Nephron (organoid): ENCODE data around the gene RAB11FIP3.
A peak's percentile ranks its signal among the peaks of the same experiment; 100 is the strongest.

Experiments used
- H3K27ac Mint-ChIP-seq, 3 experiments: 2 replicates each; pipeline ENCODE4 v1.8.0; 2020; ENCODE audit warnings: mixed read lengths in 3 of 3, mild to moderate bottlenecking in 2 of 3, moderate library complexity in 1 of 3
- H3K27me3 Mint-ChIP-seq: 2 replicates; pipeline ENCODE4 v1.8.0; 2021; ENCODE audit warnings: low read depth, mild to moderate bottlenecking, moderate library complexity, mixed read lengths
- H3K36me3 Mint-ChIP-seq: 2 replicates; pipeline ENCODE4 v1.8.0; 2020; ENCODE audit warnings: low read depth, mixed read lengths
- H3K4me1 Mint-ChIP-seq: 2 replicates; pipeline ENCODE4 v1.8.0; 2020; ENCODE audit warnings: mixed read lengths
- H3K4me3 Mint-ChIP-seq, 3 experiments: 2 replicates each; pipeline ENCODE4 v1.8.0; 2020; ENCODE audit warnings: mild to moderate bottlenecking in 3 of 3, mixed read lengths in 3 of 3, moderate library complexity in 2 of 3
- H3K9me3 Mint-ChIP-seq: 2 replicates; pipeline ENCODE4 v1.8.0; 2020; ENCODE audit warnings: mixed read lengths
- TF ChIP-seq, protein P1 (sequence below), 3 experiments: fragments of 200-600 bp; sonication (generic); IDR thresholded peaks; one replicate each; pipeline ENCODE4 v1.5.0; 2021; ENCODE audit warnings: antibody characterized with exemption in 3 of 3; ENCODE audit not compliant: unreplicated experiment in 3 of 3

The RAB11FIP3 gene

DNA sequence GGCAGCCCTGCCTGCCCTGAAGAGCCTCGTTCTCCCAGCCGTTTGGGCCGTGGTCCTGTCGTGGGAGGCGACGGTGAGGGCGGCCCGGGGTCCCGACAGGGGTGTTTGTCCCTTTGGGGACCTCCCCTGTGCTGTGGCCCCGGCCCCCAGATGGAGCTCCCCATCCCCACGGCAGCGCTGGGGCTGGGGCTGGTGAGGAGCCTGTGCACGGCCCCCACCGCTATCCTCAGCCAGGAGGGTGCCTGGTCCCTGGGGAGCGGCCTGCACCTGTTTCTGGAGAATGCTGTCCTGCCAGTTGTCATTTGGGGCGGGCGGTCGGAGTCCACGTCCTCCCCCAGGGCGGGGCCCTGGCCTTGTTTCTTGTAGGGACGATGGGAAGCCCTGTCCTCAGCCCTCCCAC, 108.7 kb downstream of the RAB11FIP3 start:
- TF ChIP-seq, protein P1, sequence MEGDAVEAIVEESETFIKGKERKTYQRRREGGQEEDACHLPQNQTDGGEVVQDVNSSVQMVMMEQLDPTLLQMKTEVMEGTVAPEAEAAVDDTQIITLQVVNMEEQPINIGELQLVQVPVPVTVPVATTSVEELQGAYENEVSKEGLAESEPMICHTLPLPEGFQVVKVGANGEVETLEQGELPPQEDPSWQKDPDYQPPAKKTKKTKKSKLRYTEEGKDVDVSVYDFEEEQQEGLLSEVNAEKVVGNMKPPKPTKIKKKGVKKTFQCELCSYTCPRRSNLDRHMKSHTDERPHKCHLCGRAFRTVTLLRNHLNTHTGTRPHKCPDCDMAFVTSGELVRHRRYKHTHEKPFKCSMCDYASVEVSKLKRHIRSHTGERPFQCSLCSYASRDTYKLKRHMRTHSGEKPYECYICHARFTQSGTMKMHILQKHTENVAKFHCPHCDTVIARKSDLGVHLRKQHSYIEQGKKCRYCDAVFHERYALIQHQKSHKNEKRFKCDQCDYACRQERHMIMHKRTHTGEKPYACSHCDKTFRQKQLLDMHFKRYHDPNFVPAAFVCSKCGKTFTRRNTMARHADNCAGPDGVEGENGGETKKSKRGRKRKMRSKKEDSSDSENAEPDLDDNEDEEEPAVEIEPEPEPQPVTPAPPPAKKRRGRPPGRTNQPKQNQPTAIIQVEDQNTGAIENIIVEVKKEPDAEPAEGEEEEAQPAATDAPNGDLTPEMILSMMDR (IDR thresholded peaks at IDR 0.05; ENCODE audit: unreplicated experiment in 3 of 3) = no peak
- Mint-ChIP-seq H3K4me1 (peaks cover 10% of the 10 kb centered on the region), H3K27me3 (no peaks in the 10 kb centered on the region), H3K9me3 (no peaks in the 10 kb centered on the region), H3K27ac (no peak overlapping the region), H3K4me3 (peak overlapping the region in 1 of 3 experiments; percentile 5), H3K36me3 (peaks cover 3% of the 10 kb centered on the region)

DNA sequence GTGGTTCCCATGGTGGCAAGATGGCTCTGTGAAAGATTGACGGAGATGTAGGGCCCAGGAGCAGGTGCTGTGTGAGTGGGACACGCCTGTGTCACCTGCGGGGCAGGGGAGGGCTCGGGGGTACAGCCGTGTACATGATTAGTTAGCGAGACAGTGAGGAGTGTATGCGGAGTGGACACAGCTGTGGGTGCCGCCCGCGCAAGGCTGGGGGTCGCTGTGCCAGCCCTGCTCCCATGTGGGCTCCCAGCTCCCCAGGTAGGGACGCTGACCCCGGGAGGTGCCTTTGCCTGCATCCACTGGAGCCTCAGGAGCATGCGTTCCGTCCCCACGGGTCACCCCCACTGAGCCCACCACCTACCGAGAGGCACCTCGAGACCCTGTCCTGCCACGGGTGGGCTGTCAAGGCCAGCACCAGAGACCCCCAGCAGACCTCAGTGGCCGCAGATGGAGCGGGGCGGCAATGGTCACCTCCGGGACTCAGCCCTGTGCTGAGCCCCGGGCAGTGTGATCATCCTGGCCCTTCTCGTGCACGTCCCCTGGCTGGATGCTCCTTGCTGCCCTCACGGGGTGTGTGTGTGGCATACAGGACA, 109.5 kb downstream of the RAB11FIP3 start:
- H3K27ac Mint-ChIP-seq = no peak overlapping the region
- H3K36me3 Mint-ChIP-seq = peaks cover 3% of the 10 kb centered on the region
- TF ChIP-seq, protein P1 (IDR thresholded peaks at IDR 0.05; ENCODE audit: unreplicated experiment in 3 of 3) = no peak
- H3K27me3 Mint-ChIP-seq = no peaks in the 10 kb centered on the region
- peaks cover 6% of the 10 kb centered on the region for H3K4me1 Mint-ChIP-seq
- H3K9me3 Mint-ChIP-seq = no peaks in the 10 kb centered on the region
- H3K4me3 Mint-ChIP-seq = no peak overlapping the region

DNA sequence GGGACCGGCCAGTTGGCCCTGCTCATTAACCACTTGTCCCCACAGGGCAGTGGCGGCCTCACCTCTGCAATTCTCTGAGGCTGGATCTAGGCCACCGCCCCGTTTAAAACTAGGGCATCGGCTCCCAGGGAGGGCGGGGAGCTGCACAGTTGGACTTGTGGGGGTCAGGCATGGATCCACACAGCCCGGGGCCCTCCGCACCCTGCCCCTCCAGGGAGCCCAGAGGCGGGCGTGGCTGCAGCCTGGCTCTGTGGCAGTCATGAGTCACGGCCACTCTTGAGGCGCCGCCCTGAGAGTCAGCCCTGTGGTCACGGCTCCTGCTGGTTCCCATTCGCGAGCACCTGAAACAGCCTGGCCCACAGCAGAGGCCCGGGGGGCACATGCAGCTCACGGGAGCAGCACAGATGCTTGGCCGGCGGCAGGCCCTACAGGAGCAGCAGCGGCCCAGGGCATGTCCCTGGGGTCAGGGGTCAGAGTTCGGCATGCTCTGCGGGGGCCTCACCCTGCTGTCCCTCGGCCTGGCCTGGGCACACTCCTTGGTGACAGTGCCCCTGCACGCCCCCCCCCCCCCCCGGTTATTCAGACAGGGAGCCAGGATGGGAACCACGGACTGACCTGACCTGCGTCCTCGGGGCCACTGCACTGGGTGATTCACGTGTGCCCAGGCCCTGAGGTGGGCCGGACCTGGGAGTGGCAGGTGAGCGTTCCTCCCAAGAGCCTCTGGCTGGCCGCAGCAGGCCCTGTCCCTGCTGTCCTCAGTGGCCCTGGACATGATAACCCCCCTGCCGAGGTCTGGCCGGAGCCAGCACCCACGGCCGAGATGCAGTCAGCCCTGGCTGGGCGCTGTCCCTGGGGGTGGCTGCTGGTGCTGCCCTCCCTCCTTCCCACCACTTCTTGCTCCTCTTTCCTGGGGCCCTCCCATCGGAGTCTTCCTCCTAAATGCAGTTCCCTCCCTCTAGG, 110.3 kb downstream of the RAB11FIP3 start:
- H3K27ac Mint-ChIP-seq = no peak overlapping the region
- peaks cover 3% of the 10 kb centered on the region for H3K36me3 Mint-ChIP-seq
- TF ChIP-seq, protein P1 (IDR thresholded peaks at IDR 0.05; ENCODE audit: unreplicated experiment in 3 of 3) = no peak
- H3K4me3 Mint-ChIP-seq = no peak overlapping the region
- no peaks in the 10 kb centered on the region for H3K27me3 Mint-ChIP-seq
- no peaks in the 10 kb centered on the region for H3K9me3 Mint-ChIP-seq
- no peaks in the 10 kb centered on the region for H3K4me1 Mint-ChIP-seq

DNA sequence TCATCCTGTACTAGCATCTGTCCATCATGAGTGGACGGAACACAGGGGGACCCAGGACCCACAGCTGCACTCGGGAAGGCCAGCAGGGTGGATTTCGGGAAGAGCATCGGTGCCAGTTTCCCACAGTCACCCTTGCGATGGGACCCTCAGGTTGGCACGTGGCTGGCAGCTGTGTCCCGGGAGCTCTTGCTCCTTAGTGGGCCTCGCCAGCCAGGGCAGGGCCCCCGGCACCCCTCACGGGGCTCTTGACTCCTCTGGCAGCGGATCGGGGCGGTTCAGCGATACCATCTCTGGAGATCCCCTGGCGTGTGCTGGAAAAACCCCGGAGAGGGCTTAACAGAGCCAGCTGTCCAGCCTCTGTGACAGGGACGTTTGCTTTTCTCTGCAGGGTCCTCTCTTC, 111.3 kb downstream of the RAB11FIP3 start:
- TF ChIP-seq, protein P1 (IDR thresholded peaks at IDR 0.05; ENCODE audit: unreplicated experiment in 3 of 3) = no peak
- Mint-ChIP-seq H3K9me3 (no peaks in the 10 kb centered on the region), H3K27ac (no peak overlapping the region), H3K4me3 (no peak overlapping the region), H3K4me1 (no peaks in the 10 kb centered on the region), H3K27me3 (no peaks in the 10 kb centered on the region), H3K36me3 (peaks cover 3% of the 10 kb centered on the region)

DNA sequence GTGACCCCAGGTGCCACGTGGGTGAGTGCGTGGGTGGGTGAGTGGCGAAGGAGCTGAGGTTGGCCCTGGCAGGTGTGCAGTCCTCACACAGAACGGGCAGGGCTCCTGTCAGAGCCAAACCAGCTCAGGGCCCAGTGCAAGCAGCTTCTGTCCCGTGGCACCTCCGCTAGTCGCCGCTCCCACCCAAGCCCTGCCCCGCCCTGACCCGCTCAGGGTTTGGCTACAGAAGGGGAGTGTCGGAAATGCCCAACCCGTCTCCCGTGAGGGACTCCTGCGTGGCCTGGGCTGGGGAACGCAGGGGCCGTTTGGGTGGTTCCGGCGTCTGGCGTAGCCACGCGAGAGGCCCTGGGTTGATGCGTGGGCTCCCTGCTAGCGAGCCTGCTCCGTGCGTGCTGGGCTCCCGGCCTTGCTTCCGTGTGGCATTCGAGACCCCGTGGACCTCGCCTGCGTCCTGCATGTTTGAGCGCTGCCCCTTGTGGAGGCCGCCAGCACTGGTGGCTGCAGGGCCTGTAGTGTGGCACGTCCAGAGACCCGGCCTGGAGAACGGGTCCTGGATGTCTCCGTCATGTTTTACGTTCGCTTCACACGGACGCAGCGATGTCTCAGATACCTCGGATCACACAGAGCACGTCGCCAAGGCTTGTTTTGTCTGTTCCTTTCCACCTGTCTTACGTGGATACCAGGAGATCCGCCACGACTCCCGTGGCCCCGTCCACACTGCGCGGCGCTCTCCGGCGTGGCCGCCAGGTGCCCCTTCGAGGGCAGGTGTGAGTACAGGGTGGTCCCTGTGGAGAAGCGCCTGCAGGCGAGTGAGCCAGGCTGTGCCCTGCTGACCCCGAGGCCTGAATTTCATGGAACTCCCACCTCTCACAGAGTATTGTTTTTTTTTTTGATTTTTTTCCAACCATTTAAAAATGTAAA, 112.2 kb downstream of the RAB11FIP3 start:
- no peak overlapping the region for H3K4me3 Mint-ChIP-seq
- H3K36me3 Mint-ChIP-seq = peaks cover 3% of the 10 kb centered on the region
- H3K9me3 Mint-ChIP-seq = no peaks in the 10 kb centered on the region
- TF ChIP-seq, protein P1 (IDR thresholded peaks at IDR 0.05; ENCODE audit: unreplicated experiment in 3 of 3) = no peak
- no peaks in the 10 kb centered on the region for H3K4me1 Mint-ChIP-seq
- H3K27me3 Mint-ChIP-seq = no peaks in the 10 kb centered on the region
- H3K27ac Mint-ChIP-seq = no peak overlapping the region
